ENCODE results near the gene TTC28. TPM values are rescaled to one million over a fixed set of nuclear protein-coding genes. Genes with fewer than 3 reads are reported as not detected.
A peak's percentile ranks its signal among the peaks of the same experiment; 100 is the strongest.

Gene TTC28
- total RNA-seq, 4 donors from 2014 or later, result 35.6 to 42.6 (median 36.9) TPM

GRCh38 chr22:28142361-28142961 lies 537.2 kb downstream of the TTC28 start:
- H3K36me3 ChIP-seq, result no peaks in the 10 kb centered on the region
- no peaks in the 10 kb centered on the region for H3K27me3 ChIP-seq
- H3K4me1 ChIP-seq, result peaks cover 21 to 71% (median 60%) of the 10 kb centered on the region in 4 donors
- no peak for DNase-seq (ENCODE audit: extremely low spot score)
- H3K9me3 ChIP-seq, result peaks cover 0 to 3% (median 0%) of the 10 kb centered on the region in 4 donors
- TF ChIP-seq POLR2A (IDR thresholded peaks at IDR 0.05; ENCODE audit: low read depth) (no peak), POLR2AphosphoS5 (IDR thresholded peaks at IDR 0.05) (peak in 1 of 2 donors; percentile 60)
- no peak overlapping the region for H3K4me3 ChIP-seq
- 26% methylated on average over 2 of the region's 2 CpGs for WGBS
- peak overlapping the region; percentile 35 to 49 (median 46) for H3K27ac ChIP-seq (replicated peaks in 1 of 4)
- intact Hi-C loops (cut with DNase I), result no loop called here

DNA sequence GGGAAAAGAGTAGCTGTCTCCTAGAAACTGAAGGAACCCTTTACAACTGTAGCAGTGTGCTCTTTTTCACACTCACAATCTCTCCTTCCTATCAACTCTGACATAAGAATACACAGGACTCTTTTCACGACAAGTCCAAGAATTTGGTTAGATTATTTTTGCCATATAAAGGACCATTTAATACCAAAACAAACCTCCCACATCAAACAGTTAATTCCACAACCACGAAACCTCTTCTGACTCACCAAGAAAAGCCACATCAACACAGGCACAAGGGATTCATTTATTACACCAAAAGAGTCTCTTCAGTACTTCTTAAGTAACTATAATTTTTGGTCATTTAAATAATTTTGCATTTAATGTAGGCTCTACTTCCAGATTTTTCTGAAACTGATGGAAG lies 538.0 kb downstream of the TTC28 start:
- TF ChIP-seq EP300 (IDR thresholded peaks at IDR 0.05), result no peak
- TF ChIP-seq, protein P1, sequence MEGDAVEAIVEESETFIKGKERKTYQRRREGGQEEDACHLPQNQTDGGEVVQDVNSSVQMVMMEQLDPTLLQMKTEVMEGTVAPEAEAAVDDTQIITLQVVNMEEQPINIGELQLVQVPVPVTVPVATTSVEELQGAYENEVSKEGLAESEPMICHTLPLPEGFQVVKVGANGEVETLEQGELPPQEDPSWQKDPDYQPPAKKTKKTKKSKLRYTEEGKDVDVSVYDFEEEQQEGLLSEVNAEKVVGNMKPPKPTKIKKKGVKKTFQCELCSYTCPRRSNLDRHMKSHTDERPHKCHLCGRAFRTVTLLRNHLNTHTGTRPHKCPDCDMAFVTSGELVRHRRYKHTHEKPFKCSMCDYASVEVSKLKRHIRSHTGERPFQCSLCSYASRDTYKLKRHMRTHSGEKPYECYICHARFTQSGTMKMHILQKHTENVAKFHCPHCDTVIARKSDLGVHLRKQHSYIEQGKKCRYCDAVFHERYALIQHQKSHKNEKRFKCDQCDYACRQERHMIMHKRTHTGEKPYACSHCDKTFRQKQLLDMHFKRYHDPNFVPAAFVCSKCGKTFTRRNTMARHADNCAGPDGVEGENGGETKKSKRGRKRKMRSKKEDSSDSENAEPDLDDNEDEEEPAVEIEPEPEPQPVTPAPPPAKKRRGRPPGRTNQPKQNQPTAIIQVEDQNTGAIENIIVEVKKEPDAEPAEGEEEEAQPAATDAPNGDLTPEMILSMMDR (IDR thresholded peaks at IDR 0.05), result no peak
- TF ChIP-seq POLR2A (IDR thresholded peaks at IDR 0.05; ENCODE audit: low read depth), result no peak
- TF ChIP-seq POLR2AphosphoS5 (IDR thresholded peaks at IDR 0.05), result no peak
- H3K36me3 ChIP-seq, result no peaks in the 10 kb centered on the region
- intact Hi-C loops (cut with DNase I), result no loop called here
- 27% methylated on average over 2 of the region's 2 CpGs for WGBS
- DNase-seq (ENCODE audit: extremely low spot score), result no peak
- no peak overlapping the region for H3K4me3 ChIP-seq
- H3K27me3 ChIP-seq, result no peaks in the 10 kb centered on the region
- H3K27ac ChIP-seq (replicated peaks in 1 of 4), result peak overlapping the region; percentile 35 to 49 (median 46)
- peaks cover 17 to 64% (median 56%) of the 10 kb centered on the region in 4 donors for H3K4me1 ChIP-seq
- H3K9me3 ChIP-seq, result peaks cover 0 to 8% (median 0%) of the 10 kb centered on the region in 4 donors

- Histone ChIP-seq H3K36me3 (no peaks in the 10 kb centered on the region), H3K9me3 (peaks cover 0 to 8% (median 0%) of the 10 kb centered on the region in 4 donors), H3K4me3 (no peak overlapping the region), H3K27ac (replicated peaks in 1 of 4) (no peak overlapping the region), H3K4me1 (peaks cover 17 to 60% (median 53%) of the 10 kb centered on the region in 4 donors), H3K27me3 (no peaks in the 10 kb centered on the region)
- no peak for DNase-seq (ENCODE audit: extremely low spot score)
- intact Hi-C loops (cut with DNase I), result no loop called here
- 53% methylated on average over 2 of the region's 2 CpGs for WGBS
- TF ChIP-seq, protein P1 (IDR thresholded peaks at IDR 0.05), result no peak
- no peak for TF ChIP-seq POLR2A (IDR thresholded peaks at IDR 0.05; ENCODE audit: low read depth)
- no peak for TF ChIP-seq POLR2AphosphoS5 (IDR thresholded peaks at IDR 0.05)
- no peak for TF ChIP-seq EP300 (IDR thresholded peaks at IDR 0.05)
These were observed 539.7 kb downstream of the TTC28 start for GRCh38 chr22:28139961-28140360.

DNA sequence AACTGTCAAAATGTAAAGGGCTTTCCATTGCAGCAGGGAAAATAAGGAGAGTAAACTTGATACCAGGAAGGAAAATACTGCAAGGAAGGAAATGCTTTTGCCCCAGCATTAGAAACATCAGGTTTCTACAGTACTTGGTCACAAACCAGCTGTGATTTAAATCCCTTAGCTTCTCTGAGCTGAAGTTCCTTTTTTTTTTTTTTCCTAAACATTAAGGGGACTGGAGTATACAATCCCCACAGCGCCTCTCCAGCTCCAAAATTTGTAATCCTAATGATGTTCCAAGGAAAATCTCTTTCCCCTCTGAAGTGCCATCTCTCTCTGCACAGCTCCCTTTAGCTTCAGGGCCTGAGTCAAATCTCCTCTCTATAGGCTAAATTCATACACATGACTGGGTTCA lies 540.1 kb downstream of the TTC28 start:
- Histone ChIP-seq H3K4me3 (no peak overlapping the region), H3K27me3 (no peaks in the 10 kb centered on the region), H3K4me1 (peaks cover 17 to 57% (median 52%) of the 10 kb centered on the region in 4 donors), H3K36me3 (no peaks in the 10 kb centered on the region), H3K9me3 (peaks cover 0 to 8% (median 0%) of the 10 kb centered on the region in 4 donors), H3K27ac (replicated peaks in 1 of 4) (no peak overlapping the region)
- DNase-seq (ENCODE audit: extremely low spot score), result no peak
- WGBS, result 79% methylated on average over 1 of the region's 1 CpG
- TF ChIP-seq, protein P1 (IDR thresholded peaks at IDR 0.05), result no peak
- TF ChIP-seq EP300 (IDR thresholded peaks at IDR 0.05), result no peak
- TF ChIP-seq POLR2A (IDR thresholded peaks at IDR 0.05; ENCODE audit: low read depth), result no peak
- TF ChIP-seq POLR2AphosphoS5 (IDR thresholded peaks at IDR 0.05), result no peak
- intact Hi-C loops (cut with DNase I), result no loop called here

GRCh38 chr22:28137036-28137435 lies 542.6 kb downstream of the TTC28 start:
- Histone ChIP-seq H3K36me3 (no peaks in the 10 kb centered on the region), H3K9me3 (peaks cover 0 to 8% (median 0%) of the 10 kb centered on the region in 4 donors), H3K4me3 (no peak overlapping the region), H3K27me3 (no peaks in the 10 kb centered on the region), H3K27ac (replicated peaks in 1 of 4) (no peak overlapping the region), H3K4me1 (peaks cover 8 to 33% (median 29%) of the 10 kb centered on the region in 4 donors)
- no peak for TF ChIP-seq POLR2AphosphoS5 (IDR thresholded peaks at IDR 0.05)
- TF ChIP-seq, protein P1 (IDR thresholded peaks at IDR 0.05), result no peak
- TF ChIP-seq EP300 (IDR thresholded peaks at IDR 0.05), result no peak
- no peak for TF ChIP-seq POLR2A (IDR thresholded peaks at IDR 0.05; ENCODE audit: low read depth)
- intact Hi-C loops (cut with DNase I), result no loop called here
- 100% methylated on average over 3 of the region's 3 CpGs for WGBS
- no peak for DNase-seq (ENCODE audit: extremely low spot score)

Measured in esophagus muscularis mucosa (tissue), 4 donors.